ENCODE measurements around the gene CYP8B1. TPM values are rescaled to one million over a fixed set of nuclear protein-coding genes. Genes with fewer than 3 reads are reported as not detected.

The CYP8B1 gene
- polyA plus RNA-seq, 3 donors: 0.01 TPM; not detected in 2

DNA sequence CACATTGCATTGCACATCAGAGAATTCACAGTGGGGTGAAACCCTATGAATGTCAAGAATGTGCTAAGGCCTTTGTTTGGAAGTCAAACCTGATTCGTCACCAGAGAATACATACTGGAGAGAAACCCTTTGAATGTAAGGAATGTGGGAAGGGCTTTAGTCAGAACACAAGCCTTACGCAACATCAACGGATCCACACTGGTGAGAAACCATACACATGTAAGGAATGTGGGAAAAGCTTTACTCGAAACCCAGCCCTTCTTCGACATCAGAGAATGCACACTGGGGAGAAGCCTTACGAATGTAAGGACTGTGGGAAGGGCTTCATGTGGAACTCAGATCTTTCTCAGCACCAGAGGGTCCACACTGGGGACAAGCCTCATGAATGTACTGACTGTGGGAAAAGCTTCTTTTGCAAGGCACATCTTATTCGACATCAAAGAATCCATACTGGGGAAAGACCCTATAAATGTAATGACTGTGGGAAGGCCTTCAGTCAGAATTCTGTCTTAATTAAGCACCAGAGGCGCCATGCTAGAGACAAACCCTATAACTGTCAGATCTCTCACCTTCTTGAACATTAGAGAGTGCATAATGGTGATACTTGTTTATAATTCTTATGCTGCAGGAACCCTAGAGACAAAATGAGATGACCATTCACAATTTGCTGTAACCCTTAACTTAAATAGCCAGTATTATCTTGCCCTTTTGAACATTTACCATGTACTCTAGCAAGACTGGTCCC, 39.3 kb upstream of the CYP8B1 start:
- Histone ChIP-seq H4K20me1 (ENCODE audit: insufficient read depth, low read length) (no peaks in the 10 kb centered on the region), H3K27ac (ENCODE audit: low read depth in 1 of 2, low read length in 2 of 2) (no peak overlapping the region), H3K79me2 (ENCODE audit: insufficient read depth, low read length) (no peaks in the 10 kb centered on the region), H3K9ac (ENCODE audit: insufficient read depth, low read length, poor library complexity, severe bottlenecking) (no peak overlapping the region), H3K36me3 (replicated peaks in 1 of 2; ENCODE audit: control insufficient read depth in 1 of 2, insufficient read depth in 2 of 2, low read length in 2 of 2) (peaks cover 0 to 7% of the 10 kb centered on the region in 2 donors), H3K27me3 (ENCODE audit: control insufficient read depth in 2 of 2, insufficient read depth in 2 of 2, low read length in 2 of 2) (no peaks in the 10 kb centered on the region), H2AFZ (ENCODE audit: insufficient read depth, low read depth, low read length, poor library complexity, severe bottlenecking) (no peak overlapping the region), H3K4me1 (ENCODE audit: control insufficient read depth in 1 of 2, insufficient read depth in 2 of 2, low read length in 2 of 2) (no peaks in the 10 kb centered on the region), H3K4me2 (replicated peaks; ENCODE audit: extremely low read depth, low read length, poor library complexity, severe bottlenecking) (no peak overlapping the region), H3K4me3 (replicated peaks in 1 of 3; ENCODE audit: low read depth in 2 of 3, low read length in 3 of 3) (no peak overlapping the region), H3K9me3 (replicated peaks in 1 of 2; ENCODE audit: control insufficient read depth in 1 of 2, insufficient read depth in 1 of 2, low read length in 2 of 2) (peaks cover 46 to 67% of the 10 kb centered on the region in 2 donors)
- intact Hi-C loops (cut with micrococcal nuclease): no loop called here
- no peaks in the 10 kb centered on the region for H3K4me1 Mint-ChIP-seq
- H3K4me3 Mint-ChIP-seq: no peak overlapping the region
- 100% methylated on average over 2 of the region's 8 CpGs for WGBS (ENCODE audit: insufficient coverage)
- no peak for DNase-seq
- peaks cover 0 to 2% (median 1%) of the 10 kb centered on the region in 3 donors for H3K27me3 Mint-ChIP-seq (ENCODE audit: low read depth in 3 of 3)
- TF ChIP-seq, protein P1, sequence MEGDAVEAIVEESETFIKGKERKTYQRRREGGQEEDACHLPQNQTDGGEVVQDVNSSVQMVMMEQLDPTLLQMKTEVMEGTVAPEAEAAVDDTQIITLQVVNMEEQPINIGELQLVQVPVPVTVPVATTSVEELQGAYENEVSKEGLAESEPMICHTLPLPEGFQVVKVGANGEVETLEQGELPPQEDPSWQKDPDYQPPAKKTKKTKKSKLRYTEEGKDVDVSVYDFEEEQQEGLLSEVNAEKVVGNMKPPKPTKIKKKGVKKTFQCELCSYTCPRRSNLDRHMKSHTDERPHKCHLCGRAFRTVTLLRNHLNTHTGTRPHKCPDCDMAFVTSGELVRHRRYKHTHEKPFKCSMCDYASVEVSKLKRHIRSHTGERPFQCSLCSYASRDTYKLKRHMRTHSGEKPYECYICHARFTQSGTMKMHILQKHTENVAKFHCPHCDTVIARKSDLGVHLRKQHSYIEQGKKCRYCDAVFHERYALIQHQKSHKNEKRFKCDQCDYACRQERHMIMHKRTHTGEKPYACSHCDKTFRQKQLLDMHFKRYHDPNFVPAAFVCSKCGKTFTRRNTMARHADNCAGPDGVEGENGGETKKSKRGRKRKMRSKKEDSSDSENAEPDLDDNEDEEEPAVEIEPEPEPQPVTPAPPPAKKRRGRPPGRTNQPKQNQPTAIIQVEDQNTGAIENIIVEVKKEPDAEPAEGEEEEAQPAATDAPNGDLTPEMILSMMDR (IDR thresholded peaks at IDR 0.05): no peak
- H3K9me3 Mint-ChIP-seq: peaks cover 37 to 71% (median 55%) of the 10 kb centered on the region in 7 donors
- no peak overlapping the region for H3K27ac Mint-ChIP-seq
- H3K36me3 Mint-ChIP-seq: peaks cover 9 to 16% of the 10 kb centered on the region in 2 donors

DNA sequence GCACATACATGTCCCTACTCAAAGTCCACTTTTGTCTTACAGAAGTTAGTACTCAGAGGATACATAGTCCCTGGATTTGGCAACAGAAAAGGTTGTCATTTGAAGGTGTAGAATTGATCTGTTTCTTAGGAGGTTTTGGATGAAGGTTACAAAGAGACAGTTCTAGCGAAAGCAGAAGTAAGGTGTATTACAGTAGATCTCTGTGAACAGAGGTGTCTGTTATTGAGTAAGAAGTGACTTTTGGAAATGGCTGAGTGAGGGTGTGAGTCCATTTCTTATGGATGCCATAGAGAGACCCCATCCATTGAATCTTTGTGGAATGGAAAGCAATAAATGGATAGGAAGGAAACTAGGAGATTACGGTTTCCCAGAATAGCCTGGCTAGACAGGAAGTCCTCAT, 35.9 kb upstream of the CYP8B1 start:
- peaks cover 8% of the 10 kb centered on the region for H3K4me1 Mint-ChIP-seq
- Histone ChIP-seq H3K4me2 (replicated peaks; ENCODE audit: extremely low read depth, low read length, poor library complexity, severe bottlenecking) (no peak overlapping the region), H3K27ac (ENCODE audit: low read depth in 1 of 2, low read length in 2 of 2) (no peak overlapping the region), H3K4me1 (ENCODE audit: control insufficient read depth in 1 of 2, insufficient read depth in 2 of 2, low read length in 2 of 2) (peaks cover 2 to 3% of the 10 kb centered on the region in 2 donors), H2AFZ (ENCODE audit: insufficient read depth, low read depth, low read length, poor library complexity, severe bottlenecking) (no peak overlapping the region), H3K9ac (ENCODE audit: insufficient read depth, low read length, poor library complexity, severe bottlenecking) (no peak overlapping the region), H3K36me3 (replicated peaks in 1 of 2; ENCODE audit: control insufficient read depth in 1 of 2, insufficient read depth in 2 of 2, low read length in 2 of 2) (peaks cover 0 to 7% of the 10 kb centered on the region in 2 donors), H3K9me3 (replicated peaks in 1 of 2; ENCODE audit: control insufficient read depth in 1 of 2, insufficient read depth in 1 of 2, low read length in 2 of 2) (peaks cover 37 to 38% of the 10 kb centered on the region in 2 donors), H3K4me3 (replicated peaks in 1 of 3; ENCODE audit: low read depth in 2 of 3, low read length in 3 of 3) (no peak overlapping the region), H3K79me2 (ENCODE audit: insufficient read depth, low read length) (no peaks in the 10 kb centered on the region), H4K20me1 (ENCODE audit: insufficient read depth, low read length) (no peaks in the 10 kb centered on the region), H3K27me3 (ENCODE audit: control insufficient read depth in 2 of 2, insufficient read depth in 2 of 2, low read length in 2 of 2) (peaks cover 2 to 6% of the 10 kb centered on the region in 2 donors)
- peaks cover 37 to 60% (median 49%) of the 10 kb centered on the region in 7 donors for H3K9me3 Mint-ChIP-seq
- peaks cover 11 to 24% of the 10 kb centered on the region in 2 donors for H3K36me3 Mint-ChIP-seq
- no peak overlapping the region for H3K4me3 Mint-ChIP-seq
- DNase-seq: no peak
- TF ChIP-seq, protein P1 (IDR thresholded peaks at IDR 0.05): no peak
- intact Hi-C loops (cut with micrococcal nuclease): no loop called here
- H3K27ac Mint-ChIP-seq: no peak overlapping the region
- H3K27me3 Mint-ChIP-seq (ENCODE audit: low read depth in 3 of 3): peaks cover 8 to 10% (median 9%) of the 10 kb centered on the region in 3 donors
- WGBS (ENCODE audit: insufficient coverage): 100% methylated on average over 1 of the region's 2 CpGs
